Renal cortex interstitium (tissue), 15 donors: Measurements from ENCODE around the gene SPATA31A3. TPM values are rescaled to one million over a fixed set of nuclear protein-coding genes. Genes with fewer than 3 reads are reported as not detected.
"Not testable (repeated sequence)": the region's sequence is repeated elsewhere in the genome, so short reads cannot be mapped to it uniquely, and the experiment has no call there.

Source experiments
- DNase-seq, 11 donors: peaks; one replicate each; pipeline ENCODE4 v3.0.0-alpha.2; 2013; ENCODE audit warnings: low read depth in 9 of 11, low spot score in 4 of 11; ENCODE audit errors: extremely low read depth in 1 of 11
- long read RNA-seq, 16 experiments: transcript quantifications; one replicate each; lab custom pipeline, GENCODE V29; 2026
- polyA plus RNA-seq, 3 donors: library from polyadenylated mRNA; unstranded; fragments of 120-200 nt; gene quantifications; one replicate each; pipeline ENCODE4 v1.2.1, GENCODE V29; 2013; ENCODE audit not compliant: insufficient read length in 3 of 3

The SPATA31A3 gene
- polyA plus RNA-seq, result not detected
- long read RNA-seq, donor 1, result 0 reads
- long read RNA-seq, donor 2, result 0 reads
- long read RNA-seq, donor 3, result 0 reads
- long read RNA-seq, donor 4, result 0 reads
- long read RNA-seq, donor 5, result 0 reads
- long read RNA-seq, donor 6, result 0 reads
- long read RNA-seq, donor 7, result 0 reads
- long read RNA-seq, donor 8, result 0 reads
- long read RNA-seq, donor 9, result 0 reads
- long read RNA-seq, donor 10, result 0 reads
- long read RNA-seq, donor 11, result 0 reads
- long read RNA-seq, donor 12, result 0 reads
- long read RNA-seq, donor 13, result 0 reads
- long read RNA-seq, donor 14, result 0 reads
- long read RNA-seq, donor 15, result 0 reads
- long read RNA-seq, donor 16, result 0 reads

DNA sequence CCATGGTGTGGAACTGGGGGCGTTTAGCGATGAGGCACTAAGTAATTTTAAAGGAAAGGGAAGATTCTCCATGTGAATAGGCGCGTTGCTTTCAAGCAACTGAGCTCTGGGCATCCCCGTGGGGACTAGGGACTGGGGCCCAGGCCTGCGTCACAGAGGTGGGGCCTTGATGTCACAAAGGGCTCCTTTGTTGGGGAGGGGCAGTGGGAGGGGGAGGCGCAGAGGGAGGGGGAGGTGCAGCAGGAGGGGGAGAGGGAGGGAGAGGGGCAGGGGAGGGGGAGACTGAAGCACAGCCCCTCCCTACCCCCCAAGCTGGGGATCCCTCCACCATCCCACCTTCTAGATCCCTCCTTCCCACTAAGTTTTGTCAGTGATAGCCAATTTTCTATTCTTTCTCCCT lies at the start of gene SPATA31A3:
TSS of gene SPATA31A3 (minus strand) at position 101 of the 400 bp plus-strand sequence. CDS start at position 72, 29 bp downstream.
- DNase-seq, result not testable (repeated sequence)

DNA sequence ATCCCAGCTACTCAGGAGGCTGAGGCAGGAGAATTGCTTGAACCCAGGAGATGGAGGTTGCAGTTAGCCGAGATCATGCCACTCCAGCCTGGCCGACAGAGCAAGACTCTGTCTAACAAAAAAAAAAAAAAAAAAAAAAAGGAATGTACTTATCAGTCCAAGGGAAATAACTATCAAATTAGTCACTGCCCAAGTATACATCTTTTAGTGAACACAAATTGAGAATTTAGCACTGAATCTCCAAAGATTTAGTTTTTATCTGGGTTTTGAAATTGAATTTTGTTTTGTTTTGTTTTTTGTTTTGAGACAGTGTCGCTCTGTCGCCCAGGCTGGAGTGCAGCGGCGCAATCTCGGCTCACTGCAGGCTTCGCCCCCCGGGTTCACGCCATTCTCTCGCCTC lies 39.8 kb downstream of the SPATA31A3 start:
- not testable (repeated sequence) for DNase-seq

DNA sequence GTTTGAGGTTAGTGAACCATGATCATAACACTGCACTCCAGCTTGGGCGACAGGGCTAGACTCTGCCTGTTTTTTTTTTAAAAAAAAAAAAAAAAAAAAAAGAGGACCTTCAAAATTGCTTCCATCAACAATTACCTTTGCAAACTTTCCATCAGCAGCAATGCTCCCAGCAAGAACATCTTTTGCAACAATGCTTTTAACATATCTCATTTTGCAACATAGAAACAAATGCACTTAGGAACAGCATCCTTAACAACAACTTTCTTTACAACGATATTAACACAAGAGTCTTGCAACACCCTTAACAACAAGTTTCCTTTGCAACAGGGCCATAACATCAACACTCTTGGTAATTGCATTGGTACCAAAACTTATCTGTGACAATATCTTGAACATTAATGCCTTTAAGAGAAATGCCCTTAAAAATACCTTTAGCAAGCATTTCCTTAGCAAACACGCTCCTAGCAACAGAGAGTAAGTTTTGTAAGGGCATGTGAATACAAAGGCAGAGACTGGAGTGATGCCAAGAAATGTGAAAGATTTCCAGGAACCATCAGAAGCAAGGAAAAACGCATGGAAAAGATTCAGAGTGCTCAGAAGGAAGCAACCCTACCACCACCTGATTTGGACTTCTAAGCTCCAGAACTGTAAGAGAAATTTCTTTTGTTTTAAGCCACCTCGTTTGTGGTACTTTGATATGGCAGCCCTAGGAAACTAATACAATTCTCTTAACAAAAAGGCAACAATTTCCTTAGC lies 49.8 kb downstream of the SPATA31A3 start:
- DNase-seq, result peak in 2 of 11 donors; percentile 1 to 14

DNA sequence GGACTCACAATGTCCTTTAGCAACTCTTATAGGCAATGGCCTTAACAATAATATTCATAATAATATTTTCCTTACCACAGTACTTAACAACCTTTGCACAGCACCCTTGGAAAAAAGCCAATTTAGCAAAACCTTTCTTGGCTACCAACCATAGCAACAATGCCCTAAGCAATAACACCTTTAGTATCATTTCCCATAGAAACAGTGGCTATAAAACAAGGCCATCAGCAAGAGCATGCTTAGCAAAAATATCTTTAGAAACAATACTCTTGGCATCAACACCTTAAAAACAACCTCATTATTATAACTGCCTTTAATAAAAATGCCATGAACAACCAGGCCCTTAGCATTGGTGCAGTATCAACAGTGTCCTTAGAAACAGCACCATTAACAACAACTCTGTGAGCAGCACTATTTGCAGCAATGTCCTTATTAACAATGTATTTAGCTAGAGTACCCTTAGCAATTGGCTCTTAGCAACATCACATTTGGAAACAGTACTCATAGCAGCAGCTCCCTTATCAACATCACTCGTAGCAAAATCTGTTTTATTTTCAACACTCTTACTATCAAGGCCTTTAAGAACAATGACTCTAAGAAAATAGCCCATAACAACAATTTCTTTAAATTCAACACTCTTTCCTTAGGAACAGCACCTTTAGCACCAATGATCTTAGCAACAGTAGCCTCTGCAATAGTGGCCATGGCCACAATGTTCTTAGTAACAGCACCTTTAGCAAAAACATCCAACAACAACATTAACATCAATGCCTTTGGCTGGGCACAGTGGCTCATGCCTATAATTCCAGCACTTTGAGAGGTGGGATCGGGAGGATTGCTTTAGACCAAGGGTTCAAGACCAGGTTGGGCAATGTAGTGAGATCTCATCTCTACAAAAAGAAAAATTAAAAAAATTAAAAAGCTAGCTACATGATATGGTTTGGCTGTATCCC lies 52.2 kb downstream of the SPATA31A3 start:
- not testable (repeated sequence) for DNase-seq

- DNase-seq, result not testable (repeated sequence)
These were observed 54.0 kb downstream of the SPATA31A3 start for GRCh38 chr9:66938322-66938721.

- DNase-seq, result not testable (repeated sequence)
These were observed 54.7 kb downstream of the SPATA31A3 start for GRCh38 chr9:66937662-66938061.

Other genes starting within 250 kb of the SPATA31A3 start
- gene ZNF658, start 91.8 kb downstream of the SPATA31A3 start, polyA plus RNA-seq, result 10 to 100 TPM in 1 of 3 donors, 1 to 10 TPM in 2; 7.8 to 10.8 (median 8.4) TPM